Adipose tissue (tissue), 3 donors: ENCODE data around the gene NAALADL2. TPM values are rescaled to one million over a fixed set of nuclear protein-coding genes. Genes with fewer than 3 reads are reported as not detected.
"Not testable (repeated sequence)": the region's sequence is repeated elsewhere in the genome, so short reads cannot be mapped to it uniquely, and the experiment has no call there.

Source experiments
- H3K27ac ChIP-seq: one replicate; pipeline ENCODE4 v1.5.1; 2013; ENCODE audit warnings: low read depth, low read length
- WGBS, 3 donors: extraction: QIAGEN DNeasy Blood & Tissue Kit; methylation state at CpG; one replicate each; pipeline ENCODE4 v1.1.7; 2013; 5-methylcytosine and 5-hydroxymethylcytosine counted together
- polyA plus RNA-seq, 3 donors: library from polyadenylated mRNA; stranded (reverse); fragments of 200-250 nt; gene quantifications; one replicate each; pipeline ENCODE4 v1.2.3, GENCODE V29; 2013
- donor health status: healthy with polysubstance abuse.
- donor health status: Bipolar disorder and iron deficiency.
- donor health status: healthy.

Gene NAALADL2
- polyA plus RNA-seq, 3 donors, result 0.67 to 2.1 (median 0.91) TPM

- H3K27ac ChIP-seq, result no peak overlapping the region
Observed at GRCh38 chr3:175159202-175159601, 300.1 kb downstream of the NAALADL2 start.

GRCh38 chr3:175161291-175161690, 302.2 kb downstream of the NAALADL2 start:
- WGBS, 3 donors, result 84 to 89% (median 86%) methylated on average over 5 of the region's 5 CpGs
- no peak overlapping the region for H3K27ac ChIP-seq

- H3K27ac ChIP-seq, result no peak overlapping the region
- WGBS, 3 donors, result 67 to 83% (median 81%) methylated on average over 3 of the region's 3 CpGs
Observed at GRCh38 chr3:175163686-175164085, 304.6 kb downstream of the NAALADL2 start.

GRCh38 chr3:175173117-175173516, 314.0 kb downstream of the NAALADL2 start:
- WGBS, 3 donors, result 97 to 98% (median 97%) methylated on average over 10 of the region's 10 CpGs
- not testable (repeated sequence) for H3K27ac ChIP-seq

- WGBS, 3 donors, result 77 to 83% (median 80%) methylated on average over 3 of the region's 3 CpGs
- no peak overlapping the region for H3K27ac ChIP-seq
Observed at GRCh38 chr3:175176556-175176955, 317.4 kb downstream of the NAALADL2 start.

- WGBS, 3 donors, result 26 to 69% (median 63%) methylated on average over 1 of the region's 1 CpG
- H3K27ac ChIP-seq, result no peak overlapping the region
Observed at GRCh38 chr3:175179055-175179454, 319.9 kb downstream of the NAALADL2 start.

- H3K27ac ChIP-seq, result no peak overlapping the region
- whole genome bisulfite sequencing, 3 donors, result 92 to 94% (median 92%) methylated on average over 3 of the region's 3 CpGs
Observed at GRCh38 chr3:175184392-175184791, 325.3 kb downstream of the NAALADL2 start.

- WGBS, 3 donors, result 92 to 100% (median 97%) methylated on average over 1 of the region's 1 CpG
Observed at GRCh38 chr3:175185903-175186302, 326.8 kb downstream of the NAALADL2 start.

GRCh38 chr3:175186511-175186910, 327.4 kb downstream of the NAALADL2 start:
- 68 to 87% (median 79%) methylated on average over 3 of the region's 3 CpGs for WGBS, 3 donors
- no peak overlapping the region for H3K27ac ChIP-seq

More at GRCh38 chr3:175185903-175186302, 326.8 kb downstream of the NAALADL2 start:
- no peak overlapping the region for H3K27ac ChIP-seq

GRCh38 chr3:175187586-175187985, 328.5 kb downstream of the NAALADL2 start:
- WGBS, 3 donors, result 85 to 89% (median 87%) methylated on average over 2 of the region's 2 CpGs
- H3K27ac ChIP-seq, result no peak overlapping the region

- 47 to 67% (median 59%) methylated on average over 3 of the region's 3 CpGs for WGBS, 3 donors
Observed at GRCh38 chr3:175192536-175192935, 333.4 kb downstream of the NAALADL2 start.

GRCh38 chr3:175193815-175194518, 334.8 kb downstream of the NAALADL2 start:
- no peak overlapping the region for H3K27ac ChIP-seq
- WGBS, 3 donors, result 68 to 89% (median 80%) methylated on average over 4 of the region's 4 CpGs

More at GRCh38 chr3:175192536-175192935, 333.4 kb downstream of the NAALADL2 start:
- no peak overlapping the region for H3K27ac ChIP-seq

GRCh38 chr3:175198991-175199783, 340.1 kb downstream of the NAALADL2 start:
- no peak overlapping the region for H3K27ac ChIP-seq
- 88 to 92% (median 89%) methylated on average over 7 of the region's 7 CpGs for WGBS, 3 donors

GRCh38 chr3:175199961-175200360, 340.8 kb downstream of the NAALADL2 start:
- WGBS, 3 donors, result 85 to 90% (median 88%) methylated on average over 1 of the region's 1 CpG
- no peak overlapping the region for H3K27ac ChIP-seq

- WGBS, 3 donors, result 40 to 73% (median 53%) methylated on average over 2 of the region's 2 CpGs
- H3K27ac ChIP-seq, result no peak overlapping the region
Observed at GRCh38 chr3:175200391-175201095, 341.4 kb downstream of the NAALADL2 start.

GRCh38 chr3:175207361-175207760, 348.2 kb downstream of the NAALADL2 start:
- 61 to 80% (median 74%) methylated on average over 3 of the region's 3 CpGs for WGBS, 3 donors
- H3K27ac ChIP-seq, result no peak overlapping the region

GRCh38 chr3:175208326-175208725, 349.2 kb downstream of the NAALADL2 start:
- 79 to 84% (median 80%) methylated on average over 5 of the region's 5 CpGs for WGBS, 3 donors

GRCh38 chr3:175211466-175211865, 352.3 kb downstream of the NAALADL2 start:
- H3K27ac ChIP-seq, result no peak overlapping the region
- 67 to 86% (median 83%) methylated on average over 2 of the region's 2 CpGs for WGBS, 3 donors

More at GRCh38 chr3:175208326-175208725, 349.2 kb downstream of the NAALADL2 start:
- no peak overlapping the region for H3K27ac ChIP-seq

GRCh38 chr3:175212896-175213295, 353.8 kb downstream of the NAALADL2 start:
- WGBS, 3 donors, result 60 to 72% (median 65%) methylated on average over 3 of the region's 3 CpGs
- no peak overlapping the region for H3K27ac ChIP-seq
